GM12878 (cell line): ENCODE data around the gene MYH9. TPM values are rescaled to one million over a fixed set of nuclear protein-coding genes. Genes with fewer than 3 reads are reported as not detected.

Experiments
- ATAC-seq: fragments of 200-7000 bp; cut with Tn5 transposase; 3 replicates; pipeline ENCODE4 v1.9.1; 2020; ENCODE audit warnings: mild to moderate bottlenecking, moderate library complexity
- BruUV-seq: library from RNA; stranded (reverse); fragments of 400-500 nt; replicated peaks from 2 replicates; lab custom pipeline; 2021; lab: Mats Ljungman, UMichigan
- CTCF ChIA-PET: fragments of 300-600 bp; sonication (Branson Sonifier 250); formaldehyde crosslinking; extraction: SDS; loops from one replicate; lab custom pipeline; 2021; ENCODE audit warnings: inconsistent platforms; lab: Yijun Ruan, JAX
- POLR2A ChIA-PET: fragments of 350-600 bp; formaldehyde crosslinking; extraction: SDS; loops from one replicate; lab custom pipeline; 2021; ENCODE audit warnings: inconsistent platforms; lab: Charles Lee
- RAD21 ChIA-PET: fragments of 300-600 bp; sonication (Branson Sonifier 250); formaldehyde crosslinking; loops from one replicate; lab custom pipeline; 2023; ENCODE audit warnings: antibody characterized with exemption; ENCODE audit not compliant: unreplicated experiment; lab: Charles Lee
- SMC1A ChIA-PET: fragments of 300-600 bp; sonication (Branson Sonifier 250); formaldehyde crosslinking; loops from one replicate; lab custom pipeline; 2023; ENCODE audit not compliant: unreplicated experiment, uncharacterized antibody; lab: Charles Lee
- DNase-seq: peaks from one replicate; pipeline ENCODE4 v3.0.0-alpha.2; 2011; ENCODE audit warnings: low read depth, low spot score
- FAIRE-seq: peaks from 3 replicates; lab custom pipeline; 2011; peaks lifted over from hg19 to GRCh38; lab: Jason Lieb, UNC
- H2AFZ ChIP-seq: 2 replicates; pipeline ENCODE4 v1.6.0; 2011; ENCODE audit warnings: low read depth, low read length, control low read depth; ENCODE audit not compliant: control insufficient read depth
- H3K27ac ChIP-seq: 2 replicates; pipeline ENCODE4 v1.5.1; 2011; ENCODE audit warnings: control low read depth; ENCODE audit not compliant: control insufficient read depth, insufficient read depth
- H3K27me3 ChIP-seq, 2 experiments: replicated peaks in 1 of 2; 2 replicates each; pipeline versions ENCODE4 v1.6.0 to v1.6.1; 2011; ENCODE audit warnings: low read length in 1 of 2; ENCODE audit not compliant: control insufficient read depth in 2 of 2, insufficient read depth in 2 of 2
- H3K36me3 ChIP-seq, 2 experiments: 2 replicates each; pipeline ENCODE4 v1.5.1; 2011; ENCODE audit warnings: low read length in 1 of 2; ENCODE audit not compliant: control insufficient read depth in 2 of 2, insufficient read depth in 2 of 2
- H3K4me1 ChIP-seq: 2 replicates; pipeline ENCODE4 v1.6.1; 2011; ENCODE audit warnings: mild to moderate bottlenecking, low read length, moderate library complexity, mixed read lengths; ENCODE audit not compliant: control insufficient read depth, insufficient read depth
- H3K4me2 ChIP-seq: 2 replicates; pipeline ENCODE4 v1.6.0; 2011; ENCODE audit warnings: control low read depth; ENCODE audit not compliant: control insufficient read depth, insufficient read depth
- H3K4me3 ChIP-seq: fragments of 200-600 bp; sonication (generic); 2 replicates; pipeline ENCODE4 v1.5.1; 2016
- H3K79me2 ChIP-seq: 2 replicates; pipeline ENCODE4 v1.6.0; 2011; ENCODE audit warnings: low read length; ENCODE audit not compliant: control insufficient read depth, insufficient read depth
- H3K9ac ChIP-seq: 2 replicates; pipeline ENCODE4 v1.8.0; 2011; ENCODE audit warnings: low read length, control low read depth, mixed read lengths; ENCODE audit not compliant: control insufficient read depth, insufficient read depth
- H3K9me3 ChIP-seq: replicated peaks from 3 replicates; pipeline ENCODE4 v1.5.1; 2011; ENCODE audit warnings: mild to moderate bottlenecking, low read length; ENCODE audit not compliant: control insufficient read depth, insufficient read depth
- H4K20me1 ChIP-seq: 2 replicates; pipeline ENCODE4 v1.6.0; 2011; ENCODE audit not compliant: control insufficient read depth, insufficient read depth
- BRCA1 ChIP-seq: IDR thresholded peaks from 2 replicates; pipeline ENCODE4 v1.6.1; 2011; ENCODE audit warnings: low read depth, low read length, improper control_type of control experiment
- E2F8 ChIP-seq: fragments of 450-650 bp; IDR thresholded peaks from 2 replicates; pipeline ENCODE4 v1.6.1; 2018; ENCODE audit warnings: mild to moderate bottlenecking, low read depth, moderate library complexity; ENCODE audit not compliant: partially characterized antibody
- FOXK2 ChIP-seq: fragments of 450-650 bp; IDR thresholded peaks from 2 replicates; pipeline ENCODE4 v1.6.1; 2017; ENCODE audit warnings: mild to moderate bottlenecking, moderate library complexity
- NFXL1 ChIP-seq: fragments of 450-650 bp; IDR thresholded peaks from 2 replicates; pipeline ENCODE4 v1.6.1; 2017; ENCODE audit warnings: antibody characterized with exemption, mild to moderate bottlenecking, borderline replicate concordance
- NFYA ChIP-seq: IDR thresholded peaks from 2 replicates; pipeline ENCODE4 v1.6.1; 2011; ENCODE audit warnings: low read depth, mild to moderate bottlenecking, low read length, improper control_type of control experiment, borderline replicate concordance
- NFYB ChIP-seq: IDR thresholded peaks from 2 replicates; pipeline ENCODE4 v1.6.1; 2011; ENCODE audit warnings: low read depth, mild to moderate bottlenecking, low read length, improper control_type of control experiment, moderate library complexity; ENCODE audit not compliant: insufficient read depth
- NR2C2 ChIP-seq: IDR thresholded peaks from 2 replicates; pipeline ENCODE4 v1.6.1; 2011; ENCODE audit warnings: borderline replicate concordance, low read depth; ENCODE audit not compliant: control insufficient read depth, insufficient read length
- NRF1 ChIP-seq: conservative IDR thresholded peaks from 2 replicates; pipeline ENCODE4 v1.6.1; 2011; ENCODE audit warnings: mild to moderate bottlenecking, low read depth, low read length, improper control_type of control experiment
- POLR2AphosphoS5 ChIP-seq: IDR thresholded peaks from 2 replicates; pipeline ENCODE4 v1.6.1; 2011; ENCODE audit warnings: mild to moderate bottlenecking, low read length, inconsistent platforms
- RUNX3 ChIP-seq: IDR thresholded peaks from 2 replicates; pipeline ENCODE4 v1.6.1; 2012; ENCODE audit warnings: low read length, inconsistent platforms
- SMARCA5 ChIP-seq: fragments of 450-650 bp; IDR thresholded peaks from 2 replicates; pipeline ENCODE4 v1.6.1; 2017; ENCODE audit warnings: mild to moderate bottlenecking
- SREBF2 ChIP-seq: IDR thresholded peaks from 2 replicates; pipeline ENCODE4 v1.6.1; 2012; ENCODE audit warnings: mild to moderate bottlenecking, low read length
- STAT1 ChIP-seq: fragments of 450-650 bp; conservative IDR thresholded peaks from 2 replicates; pipeline ENCODE4 v1.6.1; 2014; ENCODE audit warnings: antibody characterized with exemption, mild to moderate bottlenecking
- TCF12 ChIP-seq: IDR thresholded peaks from 2 replicates; pipeline ENCODE4 v1.6.1; 2011; ENCODE audit warnings: low read depth, mild to moderate bottlenecking, low read length
- TCF3 ChIP-seq: IDR thresholded peaks from 2 replicates; pipeline ENCODE4 v1.6.1; 2012; ENCODE audit warnings: low read depth, mild to moderate bottlenecking, low read length, borderline replicate concordance; ENCODE audit not compliant: insufficient read depth
- WGBS: methylation state at CpG from one replicate; pipeline ENCODE4 v1.1.6; 2016; ENCODE audit warnings: low lambda C conversion rate; ENCODE audit not compliant: insufficient replicate concordance, insufficient coverage; ENCODE audit errors: missing lambda C conversion rate; 5-methylcytosine and 5-hydroxymethylcytosine counted together
- in situ Hi-C: fragments of 300-500 bp; cut with MboI; formaldehyde crosslinking; loops from 9 replicates; pipeline ENCODE4 v1.14.3; 2018; ENCODE audit warnings: mixed read lengths
- intact Hi-C: fragments of 100-400 bp; cut with micrococcal nuclease; formaldehyde crosslinking; loops from one replicate; pipeline ENCODE4 v1.14.2; 2022; ENCODE audit not compliant: unreplicated experiment
- polyA plus RNA-seq, 11 experiments: library from polyadenylated mRNA; depleted of rRNA in 4 of 11; unstranded in 6 of 11; stranded (reverse) in 5 of 11; fragments of >200 nt; fragmentation: Nextera tagmentation in 4 of 11; fragmentation: Illumina TruSeq in 1 of 11; extraction: Ambion mirVana in 4 of 11; extraction: Trizol in 1 of 11; gene quantifications; 1 replicate in 1 of 11; 2 replicates in 10 of 11; pipeline versions ENCODE4 v1.2.1 to v1.2.3, GENCODE V29; 2011 to 2016; ENCODE audit warnings: inconsistent platforms in 2 of 11, missing spikeins in 2 of 11, low read depth in 1 of 11
- total RNA-seq, 4 experiments: library from RNA; depleted of rRNA in 3 of 4; stranded (reverse); fragments of >200 nt in 3 of 4; fragmentation: Illumina TruSeq in 1 of 4; extraction: Trizol in 1 of 4; gene quantifications; 2 replicates each; pipeline versions ENCODE4 v1.2.1 to v1.2.3, GENCODE V29; 2013 to 2021
- TF ChIP-seq, protein P1 (sequence below): IDR thresholded peaks from 2 replicates; pipeline ENCODE4 v1.6.1; 2011; ENCODE audit warnings: mild to moderate bottlenecking, low read depth, low read length, moderate library complexity; ENCODE audit not compliant: insufficient replicate concordance
- TF ChIP-seq, protein P2 (sequence below): fragments of 450-650 bp; IDR thresholded peaks from 2 replicates; pipeline ENCODE4 v1.6.1; 2017; ENCODE audit warnings: low read depth, mild to moderate bottlenecking, moderate library complexity

Gene MYH9
- total and polyA plus RNA-seq, 10 of the 15 experiments (the other 5 are each of a cell fraction or from before 2014, with no cell fraction given): 5.1 to 525 (median 145) TPM

DNA sequence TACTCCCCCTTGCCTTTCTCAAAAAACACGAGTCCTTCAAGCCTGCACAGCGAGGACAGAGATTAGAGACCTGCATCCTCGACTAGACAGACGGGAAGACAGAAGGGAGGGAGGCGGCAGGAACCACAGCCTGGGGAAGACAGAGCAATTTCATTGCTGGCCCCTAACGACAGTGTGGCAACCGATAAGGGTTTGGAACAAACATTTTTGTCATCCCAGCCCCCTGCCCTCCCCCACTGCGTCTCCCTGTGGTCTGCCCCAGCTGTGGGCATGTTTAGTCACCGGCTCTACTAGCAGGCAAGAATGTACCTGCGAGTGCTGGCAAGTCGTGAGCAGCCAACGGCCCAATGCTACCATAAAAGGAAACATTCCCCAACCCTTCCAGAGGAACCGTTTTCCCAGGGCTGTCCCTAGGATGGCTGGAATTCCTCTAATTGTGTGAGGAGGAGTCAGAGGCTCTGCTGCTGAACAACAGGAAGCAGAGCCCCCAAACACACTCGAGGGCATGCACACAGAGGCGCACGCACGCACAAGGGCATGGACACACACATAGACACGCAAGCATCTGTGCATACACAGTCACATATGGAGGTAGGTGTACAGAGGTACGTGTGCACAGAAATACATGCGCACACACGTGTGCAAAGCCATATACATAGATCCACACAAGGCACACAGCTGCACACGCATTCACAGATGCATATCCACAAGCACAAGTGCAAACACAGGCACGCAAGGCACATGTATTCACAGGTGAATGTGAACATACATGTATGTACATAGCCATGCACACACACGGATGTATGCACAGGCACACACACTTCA lies 58.3 kb downstream of the MYH9 start:
- RAD21 ChIA-PET: interaction anchor here (1.1 to 2.5 kb wide), 9 partner anchors 28 to 164 kb away, joined by 3 to 14 read pairs (median 5); partner anchors contain the start of gene MYH9
- SMC1A ChIA-PET: interaction anchor here (0.7 to 2.9 kb wide), 9 partner anchors 12 to 55 kb away, joined by 3 to 17 read pairs (median 6); no protein-coding TSS in a partner anchor
- peak; percentile 4 for ATAC-seq
- no TSS peak for BruUV-seq
- no peak for FAIRE-seq
- in situ Hi-C loops: no loop called here
- WGBS: 26% methylated on average over 24 of the region's 24 CpGs
- H3K79me2 ChIP-seq: peaks cover 60% of the 10 kb centered on the region
- POLR2A ChIA-PET: interaction anchor here (0.6 to 1.6 kb wide), 6 partner anchors 29 to 122 kb away, joined by 3 to 5 read pairs (median 3); partner anchors contain the start of gene MYH9
- H3K27ac ChIP-seq: peak overlapping the region; percentile 99
- intact Hi-C loops: loop anchor here (5.0 kb wide), 1 partner anchor 123 kb away; no protein-coding TSS in a partner anchor
- H4K20me1 ChIP-seq: no peaks in the 10 kb centered on the region
- peak overlapping the region; percentile 57 for H3K9ac ChIP-seq
- no peaks in the 10 kb centered on the region for H3K27me3 ChIP-seq
- CTCF ChIA-PET: interaction anchor here (1.0 to 3.5 kb wide), 5 partner anchors 28 to 140 kb away, joined by 4 to 17 read pairs (median 6); partner anchors contain the start of gene MYH9
- H3K4me1 ChIP-seq: peaks cover 58% of the 10 kb centered on the region
- DNase-seq: no peak
- H3K36me3 ChIP-seq: peaks cover 40 to 57% of the 10 kb centered on the region in 2 experiments
- H3K4me2 ChIP-seq: peak overlapping the region; percentile 64
- H3K4me3 ChIP-seq: peak overlapping the region; percentile 33; the same call in 1 of the 2 replicates
- H2AFZ ChIP-seq: no peak overlapping the region
- no peaks in the 10 kb centered on the region for H3K9me3 ChIP-seq
- TF ChIP-seq FOXK2 (no peak), TCF12 (peak; percentile 50; the same call in 1 of the 2 replicates), NFYA (no peak), NFXL1 (no peak), NR2C2 (peak; percentile 57), NFYB (no peak), SREBF2 (no peak), TCF3 (0 out of 2 replicates have a peak, but pooled peaks have one; percentile 42), SMARCA5 (0 out of 2 replicates have a peak, but pooled peaks have one; percentile 13), NRF1 (no peak), POLR2AphosphoS5 (peak; percentile 64; the same call in 1 of the 2 replicates), STAT1 (no peak), BRCA1 (no peak), RUNX3 (peak; percentile 41; the same call in 1 of the 2 replicates), E2F8 (no peak)
- TF ChIP-seq, protein P1, sequence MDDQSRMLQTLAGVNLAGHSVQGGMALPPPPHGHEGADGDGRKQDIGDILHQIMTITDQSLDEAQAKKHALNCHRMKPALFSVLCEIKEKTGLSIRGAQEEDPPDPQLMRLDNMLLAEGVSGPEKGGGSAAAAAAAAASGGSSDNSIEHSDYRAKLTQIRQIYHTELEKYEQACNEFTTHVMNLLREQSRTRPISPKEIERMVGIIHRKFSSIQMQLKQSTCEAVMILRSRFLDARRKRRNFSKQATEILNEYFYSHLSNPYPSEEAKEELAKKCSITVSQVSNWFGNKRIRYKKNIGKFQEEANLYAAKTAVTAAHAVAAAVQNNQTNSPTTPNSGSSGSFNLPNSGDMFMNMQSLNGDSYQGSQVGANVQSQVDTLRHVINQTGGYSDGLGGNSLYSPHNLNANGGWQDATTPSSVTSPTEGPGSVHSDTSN: no peak
- TF ChIP-seq, protein P2, sequence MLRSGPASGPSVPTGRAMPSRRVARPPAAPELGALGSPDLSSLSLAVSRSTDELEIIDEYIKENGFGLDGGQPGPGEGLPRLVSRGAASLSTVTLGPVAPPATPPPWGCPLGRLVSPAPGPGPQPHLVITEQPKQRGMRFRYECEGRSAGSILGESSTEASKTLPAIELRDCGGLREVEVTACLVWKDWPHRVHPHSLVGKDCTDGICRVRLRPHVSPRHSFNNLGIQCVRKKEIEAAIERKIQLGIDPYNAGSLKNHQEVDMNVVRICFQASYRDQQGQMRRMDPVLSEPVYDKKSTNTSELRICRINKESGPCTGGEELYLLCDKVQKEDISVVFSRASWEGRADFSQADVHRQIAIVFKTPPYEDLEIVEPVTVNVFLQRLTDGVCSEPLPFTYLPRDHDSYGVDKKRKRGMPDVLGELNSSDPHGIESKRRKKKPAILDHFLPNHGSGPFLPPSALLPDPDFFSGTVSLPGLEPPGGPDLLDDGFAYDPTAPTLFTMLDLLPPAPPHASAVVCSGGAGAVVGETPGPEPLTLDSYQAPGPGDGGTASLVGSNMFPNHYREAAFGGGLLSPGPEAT: no peak
